ENCODE results near the gene CITED4. TPM values are rescaled to one million over a fixed set of nuclear protein-coding genes. Genes with fewer than 3 reads are reported as not detected.

CITED4 gene
- total and polyA plus RNA-seq, 2 donors (not counting 3 experiments of a cell fraction or from before 2014, with no cell fraction given), result 3.8 to 11.3 TPM

DNA sequence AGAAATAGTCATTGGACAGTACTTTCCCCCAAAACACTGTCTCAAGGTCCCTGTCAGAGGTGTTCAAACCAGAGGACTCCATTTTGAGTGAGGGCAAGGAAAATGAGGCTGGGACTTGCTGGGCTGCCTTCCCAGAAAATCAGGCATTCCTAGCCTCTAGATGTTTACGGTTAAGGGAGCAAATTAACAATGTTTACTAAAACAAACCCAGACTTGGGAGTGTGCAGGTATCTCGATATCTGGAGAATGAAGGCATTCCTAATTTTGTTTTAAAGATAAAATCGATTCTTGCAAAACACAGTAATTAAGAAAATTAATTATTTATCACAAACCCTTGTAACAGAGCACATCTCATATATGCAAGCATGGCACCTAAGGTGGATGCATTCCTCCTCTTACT lies 48.9 kb upstream of the CITED4 start:
- H3K4me2 ChIP-seq (ENCODE audit: insufficient read depth, low read length), result no peak overlapping the region
- no peaks in the 10 kb centered on the region for H3K36me3 ChIP-seq (ENCODE audit: control insufficient read depth in 2 of 2, extremely low read depth in 1 of 2, insufficient read depth in 2 of 2, low read length in 2 of 2)
- ChIA-PET POLR2A (no interaction called here), CTCF (interaction anchor here (1.8 kb wide), 1 partner anchor 9 kb away, joined by 4 read pairs; no protein-coding TSS in a partner anchor)
- no peak for DNase-seq (ENCODE audit: low read depth, low spot score)
- no peaks in the 10 kb centered on the region for H3K4me1 ChIP-seq (ENCODE audit: control insufficient read depth, extremely low read depth, insufficient read depth, low read length)
- no peaks in the 10 kb centered on the region for H3K9me3 ChIP-seq (replicated peaks; ENCODE audit: control insufficient read depth, insufficient read depth, low read length)
- H3K79me2 ChIP-seq (ENCODE audit: control insufficient read depth, insufficient read depth, low read length), result no peaks in the 10 kb centered on the region
- no peaks in the 10 kb centered on the region for H3K9me1 ChIP-seq (replicated peaks; ENCODE audit: control insufficient read depth, extremely low read depth, insufficient read depth, low read length)
- dilution Hi-C loops (cut with MboI; ENCODE audit: extremely low pct_ligation_motif_present, low sequenced_read_pairs) (no loop called here), intact Hi-C loops (cut with micrococcal nuclease) (no loop called here)
- no peak overlapping the region for H3K27ac ChIP-seq (ENCODE audit: insufficient read depth, low read depth, low read length)
- no peaks in the 10 kb centered on the region for H4K20me1 ChIP-seq (replicated peaks; ENCODE audit: control insufficient read depth, extremely low read depth, insufficient read depth, low read length)
- H3K9ac ChIP-seq (replicated peaks; ENCODE audit: extremely low read depth, insufficient read depth, low read length), result no peak overlapping the region
- H2AFZ ChIP-seq (ENCODE audit: low read depth, low read length), result no peak overlapping the region
- no peak for FAIRE-seq
- no TSS peak for BruUV-seq (replicated peaks)
- no peak overlapping the region for H3K4me3 ChIP-seq (replicated peaks in 1 of 3; ENCODE audit: insufficient read depth in 1 of 3, low read depth in 1 of 3, low read length in 3 of 3)
- no peaks in the 10 kb centered on the region for H3K27me3 ChIP-seq (ENCODE audit: control insufficient read depth in 2 of 2, insufficient read depth in 2 of 2, low read length in 2 of 2)
- no peak for TF ChIP-seq POLR2AphosphoS5 (IDR thresholded peaks at IDR 0.05; ENCODE audit: insufficient read depth, low read depth, low read length)
- TF ChIP-seq MYC (IDR thresholded peaks at IDR 0.05; ENCODE audit: low read depth, low read length), result no peak
- no peak for TF ChIP-seq GATA2 (IDR thresholded peaks at IDR 0.05; ENCODE audit: insufficient read depth, insufficient read length, low read depth, low read length)
- TF ChIP-seq POLR2A (IDR thresholded peaks at IDR 0.05; ENCODE audit: low read depth, low read length), result no peak
- TF ChIP-seq, protein P1, sequence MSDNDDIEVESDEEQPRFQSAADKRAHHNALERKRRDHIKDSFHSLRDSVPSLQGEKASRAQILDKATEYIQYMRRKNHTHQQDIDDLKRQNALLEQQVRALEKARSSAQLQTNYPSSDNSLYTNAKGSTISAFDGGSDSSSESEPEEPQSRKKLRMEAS (IDR thresholded peaks at IDR 0.05; ENCODE audit: insufficient read depth, insufficient read length), result no peak
- no peak for TF ChIP-seq FOS (IDR thresholded peaks at IDR 0.05; ENCODE audit: borderline replicate concordance, insufficient read depth, low read length)
- TF ChIP-seq JUN (IDR thresholded peaks at IDR 0.05; ENCODE audit: borderline replicate concordance, insufficient read depth, insufficient read length, low read depth), result no peak
- TF ChIP-seq EZH2 (IDR thresholded peaks at IDR 0.05; ENCODE audit: borderline replicate concordance, low read depth, low read length, severe bottlenecking), result no peak
- no peak for TF ChIP-seq CTCF (IDR thresholded peaks at IDR 0.05; ENCODE audit: extremely low read depth in 1 of 2, insufficient read depth in 1 of 2, low read depth in 1 of 2, low read length in 2 of 2)
